K562 (cell line): ENCODE measurements around the gene IL3RA. TPM values are rescaled to one million over a fixed set of nuclear protein-coding genes. Genes with fewer than 3 reads are reported as not detected.

ENCODE experiments used
- ATAC-seq: fragments of 200-7000 bp; cut with Tn5 transposase; 3 replicates; pipeline ENCODE4 v1.9.1; 2020; ENCODE audit warnings: moderate library complexity
- BruUV-seq: library from RNA; stranded (reverse); fragments of 400-500 nt; replicated peaks from 2 replicates; lab custom pipeline; 2021; lab: Mats Ljungman, UMichigan
- CTCF ChIA-PET: fragments of 300-600 bp; formaldehyde crosslinking; extraction: SDS; loops from one replicate; lab custom pipeline; 2021; ENCODE audit warnings: low intra/inter-chr PET ratio; lab: Yijun Ruan, JAX
- POLR2A ChIA-PET: fragments of 300-600, 350-650 bp; sonication (Branson Sonifier 250); formaldehyde crosslinking; extraction: SDS; loops from one replicate; lab custom pipeline; 2021; ENCODE audit warnings: antibody characterized with exemption, inconsistent platforms; lab: Yijun Ruan, JAX
- DNase-seq, 4 experiments: peaks; one replicate each; pipeline versions ENCODE4 v3.0.0 to v3.0.0-alpha.2; 2011 to 2018; ENCODE audit warnings: low spot score in 3 of 4, mixed read lengths in 3 of 4; ENCODE audit errors: extremely low read depth in 1 of 4
- FAIRE-seq: peaks from 2 replicates; lab custom pipeline; 2011; peaks lifted over from hg19 to GRCh38; lab: Jason Lieb, UNC
- H2AFZ ChIP-seq: 2 replicates; pipeline ENCODE4 v1.6.0; 2011; ENCODE audit warnings: low read depth, low read length, control low read depth, inconsistent platforms
- H3K27ac ChIP-seq: fragments of 200-600 bp; 3 replicates; pipeline ENCODE4 v1.8.0; 2011; ENCODE audit warnings: low read depth, mild to moderate bottlenecking, control low read depth, inconsistent platforms, low read length, moderate library complexity, mixed read lengths; ENCODE audit errors: extremely low read depth
- H3K27me3 ChIP-seq, 2 experiments: fragments of 300-600 bp in 1 of 2; 2 replicates in 1 of 2; 3 replicates in 1 of 2; pipeline versions ENCODE4 v1.6.0 to v1.8.0; 2011; ENCODE audit warnings: inconsistent platforms in 2 of 2, low read length in 2 of 2, mild to moderate bottlenecking in 1 of 2, mixed read lengths in 1 of 2, moderate library complexity in 1 of 2; ENCODE audit not compliant: control insufficient read depth in 2 of 2, insufficient read depth in 2 of 2
- H3K36me3 ChIP-seq: fragments of 300-600 bp; 3 replicates; pipeline ENCODE4 v1.8.0; 2011; ENCODE audit warnings: mild to moderate bottlenecking, low read length, inconsistent platforms; ENCODE audit not compliant: control insufficient read depth, insufficient read depth
- H3K4me1 ChIP-seq, 2 experiments: fragments of 200-600 bp in 1 of 2; replicated peaks in 1 of 2; 2 replicates in 1 of 2; 3 replicates in 1 of 2; pipeline versions ENCODE4 v1.5.1 to v1.8.0; 2011; ENCODE audit warnings: inconsistent platforms in 2 of 2, low read length in 2 of 2, mild to moderate bottlenecking in 1 of 2, mixed read lengths in 1 of 2, moderate library complexity in 1 of 2; ENCODE audit not compliant: control insufficient read depth in 2 of 2, insufficient read depth in 2 of 2
- H3K4me2 ChIP-seq: 2 replicates; pipeline ENCODE4 v1.6.1; 2011; ENCODE audit warnings: low read length, control low read depth, inconsistent platforms, mixed read lengths; ENCODE audit not compliant: insufficient read depth
- H3K4me3 ChIP-seq: fragments of 200-600 bp; sonication (generic), shearing (Covaris generic); 2 replicates; pipeline ENCODE4 v1.5.1; 2016; ENCODE audit warnings: control low read depth, inconsistent platforms
- H3K79me2 ChIP-seq: fragments of 200-600 bp; 3 replicates; pipeline ENCODE4 v1.8.0; 2011; ENCODE audit warnings: low read length, inconsistent platforms; ENCODE audit not compliant: control insufficient read depth, insufficient read depth
- H3K9ac ChIP-seq, 2 experiments: 2 replicates each; pipeline versions ENCODE4 v1.6.0 to v1.6.1; 2011; ENCODE audit warnings: low read depth in 2 of 2, low read length in 2 of 2, control low read depth in 1 of 2, inconsistent platforms in 1 of 2, mild to moderate bottlenecking in 1 of 2, mixed read lengths in 1 of 2; ENCODE audit not compliant: insufficient read depth in 1 of 2
- H3K9me1 ChIP-seq: one replicate; pipeline ENCODE4 v1.6.0; 2011; ENCODE audit warnings: inconsistent platforms, mild to moderate bottlenecking, low read length, moderate library complexity; ENCODE audit not compliant: control insufficient read depth, insufficient read depth
- H3K9me3 ChIP-seq: replicated peaks from 2 replicates; pipeline ENCODE4 v1.5.1; 2011; ENCODE audit warnings: low read depth, low read length, inconsistent platforms; ENCODE audit not compliant: control insufficient read depth, insufficient read depth
- H4K20me1 ChIP-seq: replicated peaks from 2 replicates; pipeline ENCODE4 v1.6.1; 2011; ENCODE audit warnings: low read length, inconsistent platforms, mixed read lengths; ENCODE audit not compliant: control insufficient read depth, insufficient read depth
- ARID2 ChIP-seq: fragments of 450-650 bp; IDR thresholded peaks from 2 replicates; pipeline ENCODE4 v1.6.1; 2017; ENCODE audit warnings: antibody characterized with exemption, mild to moderate bottlenecking
- ASH1L ChIP-seq: fragments of 450-650 bp; IDR thresholded peaks from 2 replicates; pipeline ENCODE4 v1.6.1; 2018; ENCODE audit warnings: borderline replicate concordance, mild to moderate bottlenecking, low read depth; ENCODE audit not compliant: partially characterized antibody
- BACH1 ChIP-seq: fragments of 200-800 bp; sonication (Bioruptor generic); IDR thresholded peaks from 2 replicates; pipeline ENCODE4 v1.6.1; 2016; ENCODE audit warnings: missing genetic modification characterization, missing compliant biosample characterization
- CAMTA2 ChIP-seq: fragments of 250-450 bp; sonication (Bioruptor Pico); conservative IDR thresholded peaks from 2 replicates; pipeline ENCODE4 v1.5.1; 2022
- E2F8 ChIP-seq: fragments of 450-650 bp; IDR thresholded peaks from 2 replicates; pipeline ENCODE4 v1.7.1; 2018; ENCODE audit warnings: mild to moderate bottlenecking, low read depth; ENCODE audit not compliant: partially characterized antibody
- FOXA1 ChIP-seq: fragments of 450-650 bp; IDR thresholded peaks from 2 replicates; pipeline ENCODE4 v1.6.1; 2016; ENCODE audit warnings: mild to moderate bottlenecking, borderline replicate concordance
- GABPA ChIP-seq: fragments of 200-800 bp; sonication (Bioruptor generic); conservative IDR thresholded peaks from 2 replicates; pipeline ENCODE4 v1.6.1; 2016; ENCODE audit warnings: low read depth, missing genetic modification characterization, missing compliant biosample characterization
- IRF9 ChIP-seq: fragments of 450-650 bp; IDR thresholded peaks from 2 replicates; pipeline ENCODE4 v1.6.1; 2016; ENCODE audit warnings: missing biosample characterization, missing genetic modification characterization
- KDM4B ChIP-seq, 2 experiments: fragments of 450-650 bp in 1 of 2; sonication (generic) in 1 of 2; IDR thresholded peaks; 2 replicates each; pipeline ENCODE4 v1.6.1; 2016 to 2017; ENCODE audit warnings: borderline replicate concordance in 2 of 2, antibody characterized with exemption in 1 of 2, low read depth in 1 of 2, mild to moderate bottlenecking in 1 of 2
- MAFG ChIP-seq: fragments of 450-650 bp; conservative IDR thresholded peaks from 2 replicates; pipeline ENCODE4 v1.6.1; 2016; ENCODE audit warnings: missing genetic modification characterization, missing compliant biosample characterization
- MCM3 ChIP-seq: fragments of 450-650 bp; IDR thresholded peaks from 2 replicates; pipeline ENCODE4 v1.6.1; 2016
- PRMT5 ChIP-seq: sonication (generic); formaldehyde crosslinking; IDR thresholded peaks from 2 replicates; pipeline ENCODE4 v1.5.0; 2020; ENCODE audit warnings: missing genetic modification reagents
- PYGO2 ChIP-seq: fragments of 450-650 bp; IDR thresholded peaks from 2 replicates; pipeline ENCODE4 v1.6.1; 2016; ENCODE audit warnings: mild to moderate bottlenecking, missing genetic modification characterization, moderate library complexity, missing compliant biosample characterization
- RBM17 ChIP-seq: fragments of 200-400 bp; formaldehyde crosslinking; IDR thresholded peaks from 2 replicates; pipeline ENCODE4 v1.6.1; 2017; ENCODE audit warnings: low read depth, mild to moderate bottlenecking, low read length, borderline replicate concordance
- ZFP30 ChIP-seq: fragments of 250-450 bp; sonication (Bioruptor Pico); IDR thresholded peaks from 2 replicates; pipeline ENCODE4 v1.8.0; 2022; ENCODE audit warnings: moderate library complexity, mild to moderate bottlenecking, inconsistent platforms, borderline replicate concordance
- ZNF146 ChIP-seq: IDR thresholded peaks from one replicate; pipeline ENCODE4 v1.6.1; 2018; ENCODE audit warnings: missing compliant biosample characterization; ENCODE audit not compliant: unreplicated experiment
- WGBS: fragments of 100-300 bp; shearing (Covaris generic); methylation state at CpG from one replicate; pipeline ENCODE4 v1.1.6; 2016; ENCODE audit warnings: low coverage, mixed read lengths; ENCODE audit not compliant: insufficient coverage; ENCODE audit errors: missing lambda C conversion rate; 5-methylcytosine and 5-hydroxymethylcytosine counted together
- in situ Hi-C: fragments of 300-500 bp; cut with MboI; formaldehyde crosslinking; loops from 4 replicates; pipeline ENCODE4 v1.15.0; 2018; ENCODE audit warnings: inconsistent platforms, mixed read lengths
- intact Hi-C: fragments of 100-400 bp; cut with micrococcal nuclease; formaldehyde crosslinking; loops from 2 replicates; pipeline ENCODE4 v1.14.2; 2022
- polyA plus RNA-seq, 8 experiments: library from polyadenylated mRNA; depleted of rRNA in 4 of 8; stranded (reverse) in 5 of 8; unstranded in 3 of 8; fragments of >200 nt; fragmentation: Nextera tagmentation in 2 of 8; fragmentation: Illumina TruSeq in 1 of 8; extraction: Ambion mirVana in 2 of 8; extraction: Trizol in 1 of 8; gene quantifications; 2 replicates each; pipeline versions ENCODE4 v1.2.1 to v1.2.3, GENCODE V29; 2011 to 2014; ENCODE audit warnings: inconsistent platforms in 1 of 8, missing spikeins in 1 of 8
- total RNA-seq, 7 experiments: library from RNA; depleted of rRNA in 6 of 7; stranded (reverse); fragments of >200 nt in 6 of 7; fragmentation: Illumina TruSeq in 2 of 7; extraction: Trizol in 2 of 7; gene quantifications; 2 replicates each; pipeline versions ENCODE4 v1.2.1 to v1.2.3, GENCODE V29; 2011 to 2021; ENCODE audit warnings: low replicate concordance in 1 of 7

IL3RA gene
- total and polyA plus RNA-seq, 9 of the 15 experiments (the other 6 are each of a cell fraction or from before 2014, with no cell fraction given), result not detected

GRCh38 chrX:1334854-1335253 is 1.7 kb upstream of the IL3RA start:
- BruUV-seq, result no TSS peak
- CTCF ChIA-PET, result no interaction called here
- H4K20me1 ChIP-seq, result no peaks in the 10 kb centered on the region
- DNase-seq (no peak), FAIRE-seq (no peak), ATAC-seq (no peak)
- H3K36me3 ChIP-seq, result no peaks in the 10 kb centered on the region
- H3K4me3 ChIP-seq, result no peak overlapping the region
- intact Hi-C loops (no loop called here), in situ Hi-C loops (no loop called here)
- no peak overlapping the region for H2AFZ ChIP-seq
- no peak overlapping the region for H3K4me2 ChIP-seq
- peaks cover 0 to 10% of the 10 kb centered on the region in 2 experiments; a peak in 2 of 5 replicates for H3K27me3 ChIP-seq
- H3K9me3 ChIP-seq, result no peaks in the 10 kb centered on the region
- H3K9ac ChIP-seq, result no peak overlapping the region
- H3K27ac ChIP-seq, result no peak overlapping the region
- H3K79me2 ChIP-seq, result no peaks in the 10 kb centered on the region
- H3K4me1 ChIP-seq, result no peaks in the 10 kb centered on the region
- 4% methylated on average over 8 of the region's 10 CpGs for WGBS
- TF ChIP-seq GABPA, result no peak
- TF ChIP-seq ZFP30, result no peak
- TF ChIP-seq PRMT5, result no peak
- TF ChIP-seq RBM17, result no peak
- TF ChIP-seq FOXA1, result no peak
- TF ChIP-seq ZNF146, result no peak
- TF ChIP-seq CAMTA2 (CRISPR knock-in tag), result no peak
- TF ChIP-seq ARID2, result no peak
- no peak for TF ChIP-seq MCM3
- TF ChIP-seq E2F8, result no peak
- TF ChIP-seq PYGO2 (tag), result no peak
- no peak for TF ChIP-seq IRF9 (tag)
- TF ChIP-seq MAFG, result no peak
- TF ChIP-seq BACH1, result no peak
- TF ChIP-seq KDM4B (IDR thresholded peaks at IDR 0.05; ENCODE audit: borderline replicate concordance in 2 of 2, low read depth in 1 of 2), result no peak
- TF ChIP-seq ASH1L, result no peak
- H3K9me1 ChIP-seq, result no peaks in the 10 kb centered on the region
- POLR2A ChIA-PET, result no interaction called here
